Neural progenitor cell (in vitro differentiated cells): Measurements from ENCODE around the gene TECTA. TPM values are rescaled to one million over a fixed set of nuclear protein-coding genes. Genes with fewer than 3 reads are reported as not detected.

Experiments used
- DNase-seq: peaks from one replicate; pipeline ENCODE4 v3.0.0-alpha.2; 2016; ENCODE audit warnings: low spot score
- H2AFZ ChIP-seq: fragments of 200-600 bp; sonication (generic); replicated peaks from 2 replicates; pipeline ENCODE4 v1.6.1; 2016; ENCODE audit warnings: antibody characterized with exemption
- H3F3A ChIP-seq: fragments of 200-600 bp; sonication (generic); 2 replicates; pipeline ENCODE4 v1.6.1; 2016; ENCODE audit warnings: antibody characterized with exemption, low read depth
- H3K27ac ChIP-seq: fragments of 200-600 bp; sonication (generic); 2 replicates; pipeline ENCODE4 v1.5.1; 2016; ENCODE audit warnings: mild to moderate bottlenecking
- H3K27me3 ChIP-seq: fragments of 200-600 bp; sonication (generic); 2 replicates; pipeline ENCODE4 v1.6.1; 2016; ENCODE audit warnings: mild to moderate bottlenecking, moderate library complexity
- H3K36me3 ChIP-seq: fragments of 200-600 bp; sonication (generic); 2 replicates; pipeline ENCODE4 v1.5.1; 2016
- H3K4me1 ChIP-seq: fragments of 200-600 bp; sonication (generic); 2 replicates; pipeline ENCODE4 v1.6.1; 2016; ENCODE audit warnings: mixed run types
- H3K4me2 ChIP-seq: fragments of 200-600 bp; sonication (generic); 2 replicates; pipeline ENCODE4 v1.6.1; 2016
- H3K4me3 ChIP-seq: fragments of 200-600 bp; sonication (generic); 2 replicates; pipeline ENCODE4 v1.5.1; 2016
- H3K79me2 ChIP-seq: fragments of 200-600 bp; sonication (generic); 2 replicates; pipeline ENCODE4 v1.6.1; 2016; ENCODE audit warnings: low read depth
- H3K9ac ChIP-seq: fragments of 200-600 bp; sonication (generic); 2 replicates; pipeline ENCODE4 v1.6.1; 2016
- H3K9me3 ChIP-seq: fragments of 200-600 bp; sonication (generic); 2 replicates; pipeline ENCODE4 v1.5.1; 2016; ENCODE audit warnings: low read depth
- H4K20me1 ChIP-seq: fragments of 200-600 bp; sonication (generic); 2 replicates; pipeline ENCODE4 v1.6.1; 2016; ENCODE audit warnings: low read depth
- H3K27ac Mint-ChIP-seq: 3 replicates; pipeline ENCODE4 v1.8.0; 2021; ENCODE audit warnings: mixed read lengths
- H3K27me3 Mint-ChIP-seq: 2 replicates; pipeline ENCODE4 v1.8.0; 2022; ENCODE audit warnings: low read depth, mild to moderate bottlenecking, inconsistent platforms, moderate library complexity, mixed read lengths; ENCODE audit not compliant: insufficient read depth
- H3K36me3 Mint-ChIP-seq: 3 replicates; pipeline ENCODE4 v1.8.0; 2021; ENCODE audit warnings: mixed read lengths
- H3K4me1 Mint-ChIP-seq: 3 replicates; pipeline ENCODE4 v1.8.0; 2021; ENCODE audit warnings: mixed read lengths
- H3K4me3 Mint-ChIP-seq: 3 replicates; pipeline ENCODE4 v1.8.0; 2021; ENCODE audit warnings: mild to moderate bottlenecking, moderate library complexity, mixed read lengths
- H3K9me3 Mint-ChIP-seq: 3 replicates; pipeline ENCODE4 v1.8.0; 2020; ENCODE audit warnings: mixed read lengths
- CTCF ChIP-seq: fragments of 200-600 bp; sonication (generic); IDR thresholded peaks from 2 replicates; pipeline ENCODE4 v1.5.1; 2017; ENCODE audit warnings: antibody characterized with exemption, mild to moderate bottlenecking
- EZH2 ChIP-seq: fragments of 200-600 bp; sonication (generic); IDR thresholded peaks from 2 replicates; pipeline ENCODE4 v1.6.1; 2017; ENCODE audit warnings: antibody characterized with exemption, mild to moderate bottlenecking, moderate library complexity
- EZH2phosphoT487 ChIP-seq: fragments of 200-600 bp; sonication (generic); IDR thresholded peaks from 2 replicates; pipeline ENCODE4 v1.6.1; 2017; ENCODE audit warnings: antibody characterized with exemption
- total RNA-seq: library from RNA; depleted of rRNA; stranded (reverse); fragments of >200 nt; gene quantifications from 2 replicates; pipeline ENCODE4 v1.2.3, GENCODE V29; 2015; ENCODE audit warnings: low replicate concordance

Gene TECTA
- total RNA-seq, 1 donor from 2014 or later = 0.84 TPM

GRCh38 chr11:121211626-121212025, 110.6 kb downstream of the TECTA start:
- no peak overlapping the region for H3K27ac ChIP-seq
- Mint-ChIP-seq H3K27ac (no peak overlapping the region), H3K27me3 (no peaks in the 10 kb centered on the region), H3K9me3 (no peaks in the 10 kb centered on the region), H3K36me3 (no peaks in the 10 kb centered on the region), H3K4me3 (no peak overlapping the region), H3K4me1 (no peaks in the 10 kb centered on the region)
- no peak overlapping the region for H3K4me3 ChIP-seq
- no peak for DNase-seq
- H3K9me3 ChIP-seq = no peaks in the 10 kb centered on the region
- no peaks in the 10 kb centered on the region for H3K4me1 ChIP-seq
- H3K27me3 ChIP-seq = no peaks in the 10 kb centered on the region
- H2AFZ ChIP-seq = no peak overlapping the region
- H3K9ac ChIP-seq = no peak overlapping the region
- no peaks in the 10 kb centered on the region for H4K20me1 ChIP-seq
- H3K79me2 ChIP-seq = no peaks in the 10 kb centered on the region
- no peak for TF ChIP-seq EZH2
- TF ChIP-seq EZH2phosphoT487 = no peak
- no peak for TF ChIP-seq CTCF
- no peaks in the 10 kb centered on the region for H3F3A ChIP-seq
- no peak overlapping the region for H3K4me2 ChIP-seq
- H3K36me3 ChIP-seq = no peaks in the 10 kb centered on the region

DNA sequence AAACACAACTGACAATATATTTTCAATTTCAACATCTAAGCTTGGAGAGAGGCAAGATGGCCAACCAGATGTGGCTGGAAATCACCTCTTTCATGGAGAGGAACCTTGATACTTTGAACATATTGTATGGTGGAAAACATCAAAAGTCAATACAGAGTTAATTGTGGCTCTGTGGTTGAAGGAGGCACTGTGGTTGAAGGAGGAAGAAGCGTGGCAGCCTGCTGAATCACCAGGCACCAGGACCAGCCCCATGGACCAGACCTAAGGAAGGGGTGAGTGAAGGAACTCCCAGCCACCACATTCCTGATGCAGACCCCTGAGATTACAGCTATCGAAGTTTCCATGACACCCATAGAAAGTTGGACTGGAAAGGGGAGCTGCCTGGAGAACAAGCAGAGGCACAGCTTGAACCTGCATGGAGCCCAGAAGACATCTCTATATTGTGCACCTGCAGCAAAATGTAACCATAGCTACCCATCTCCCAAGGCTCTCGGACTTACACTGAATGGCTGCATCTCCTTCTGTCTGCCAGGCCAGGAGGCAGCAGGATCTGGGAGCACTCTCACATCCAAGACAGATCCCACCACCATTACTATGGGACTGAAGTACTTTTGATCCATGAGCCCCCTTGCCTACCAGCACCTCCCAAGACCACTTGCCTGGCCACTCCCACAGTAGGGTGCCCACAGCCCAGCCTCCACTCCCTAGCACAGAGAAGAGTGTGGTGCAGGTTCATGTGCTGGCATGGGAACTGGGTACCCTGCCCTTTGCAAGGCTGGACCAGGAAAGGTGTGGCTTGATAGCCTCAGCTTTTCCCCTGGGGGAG, 111.7 kb downstream of the TECTA start:
- no peak for DNase-seq
- H3K9me3 Mint-ChIP-seq = no peaks in the 10 kb centered on the region
- H3K36me3 Mint-ChIP-seq = no peaks in the 10 kb centered on the region
- no peak overlapping the region for H3K4me2 ChIP-seq
- no peaks in the 10 kb centered on the region for H3K9me3 ChIP-seq
- TF ChIP-seq EZH2 (no peak), EZH2phosphoT487 (no peak), CTCF (no peak)
- H3K4me1 Mint-ChIP-seq = no peaks in the 10 kb centered on the region
- H3K27me3 ChIP-seq = no peaks in the 10 kb centered on the region
- no peak overlapping the region for H2AFZ ChIP-seq
- H3K36me3 ChIP-seq = no peaks in the 10 kb centered on the region
- H3K4me3 ChIP-seq = no peak overlapping the region
- no peak overlapping the region for H3K27ac ChIP-seq
- H3K27ac Mint-ChIP-seq = no peak overlapping the region
- H3F3A ChIP-seq = no peaks in the 10 kb centered on the region
- H3K4me3 Mint-ChIP-seq = no peak overlapping the region
- no peak overlapping the region for H3K9ac ChIP-seq
- H4K20me1 ChIP-seq = no peaks in the 10 kb centered on the region
- H3K79me2 ChIP-seq = no peaks in the 10 kb centered on the region
- H3K4me1 ChIP-seq = no peaks in the 10 kb centered on the region
- H3K27me3 Mint-ChIP-seq = no peaks in the 10 kb centered on the region

DNA sequence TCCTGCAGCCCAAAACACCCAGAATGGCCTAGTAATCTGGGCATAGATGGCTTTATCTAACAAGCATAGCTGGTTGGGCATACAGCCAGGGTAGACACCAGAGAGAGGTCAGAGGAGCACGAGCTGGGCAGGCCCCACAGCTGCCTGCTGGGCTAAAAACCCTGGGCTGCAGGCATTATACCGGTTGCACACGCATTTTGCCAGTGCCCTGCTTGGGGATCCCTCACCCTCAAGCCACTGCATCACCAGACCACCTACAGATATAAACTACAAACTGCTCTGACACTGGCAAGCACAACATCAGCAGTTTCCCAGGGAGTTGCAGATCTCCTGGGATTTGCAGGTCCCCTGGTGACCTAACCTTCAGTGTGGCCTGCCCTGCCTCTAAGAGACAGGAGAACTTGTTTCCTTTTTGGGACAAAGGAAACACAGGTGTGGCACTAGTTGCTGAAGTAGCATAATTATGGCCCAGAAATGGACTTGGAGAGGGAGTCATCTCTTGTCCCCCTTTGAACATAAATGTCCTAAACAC, 112.4 kb downstream of the TECTA start:
- no peaks in the 10 kb centered on the region for H4K20me1 ChIP-seq
- Mint-ChIP-seq H3K4me1 (no peaks in the 10 kb centered on the region), H3K4me3 (no peak overlapping the region), H3K27ac (no peak overlapping the region), H3K27me3 (no peaks in the 10 kb centered on the region), H3K36me3 (no peaks in the 10 kb centered on the region), H3K9me3 (no peaks in the 10 kb centered on the region)
- H3K36me3 ChIP-seq = no peaks in the 10 kb centered on the region
- DNase-seq = no peak
- H3K27me3 ChIP-seq = no peaks in the 10 kb centered on the region
- TF ChIP-seq EZH2phosphoT487 = no peak
- TF ChIP-seq CTCF = no peak
- TF ChIP-seq EZH2 = no peak
- H3K4me2 ChIP-seq = no peak overlapping the region
- H3K4me3 ChIP-seq = no peak overlapping the region
- no peak overlapping the region for H3K9ac ChIP-seq
- H3F3A ChIP-seq = no peaks in the 10 kb centered on the region
- H3K27ac ChIP-seq = no peak overlapping the region
- H2AFZ ChIP-seq = no peak overlapping the region
- H3K9me3 ChIP-seq = no peaks in the 10 kb centered on the region
- no peaks in the 10 kb centered on the region for H3K79me2 ChIP-seq
- peaks cover 1% of the 10 kb centered on the region for H3K4me1 ChIP-seq
